GM21447 (cell line): Measurements from ENCODE around the gene CCNDBP1.
A peak's percentile ranks its signal among the peaks of the same experiment; 100 is the strongest.
"Not testable (repeated sequence)": the region's sequence is repeated elsewhere in the genome, so short reads cannot be mapped to it uniquely, and the experiment has no call there.

Source experiments
- ATAC-seq: cut with Tn5 transposase; IDR thresholded peaks from one replicate; pipeline ENCODE4 v1.9.1; 2021; ENCODE audit not compliant: unreplicated experiment

The CCNDBP1 gene

DNA sequence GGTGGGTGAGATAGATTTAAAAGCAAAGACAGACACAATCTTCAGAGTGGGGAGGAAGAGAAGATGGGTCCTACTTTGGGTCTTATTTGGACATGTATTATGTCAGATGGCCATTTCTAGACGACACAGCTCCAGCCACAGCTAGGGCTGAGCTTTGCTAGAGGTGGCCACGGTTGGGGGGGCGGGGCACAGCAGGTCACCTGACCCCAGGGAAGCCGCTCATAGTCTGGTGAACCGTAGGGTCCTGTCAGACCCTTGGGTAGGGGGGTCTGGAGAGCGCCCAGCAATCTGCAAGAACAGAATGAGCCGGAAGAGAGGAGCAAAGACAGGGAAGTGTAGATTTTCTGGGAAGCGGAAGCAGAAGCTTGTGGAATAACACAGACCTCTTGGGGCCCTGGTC, 29.0 kb downstream of the CCNDBP1 start:
- no peak for ATAC-seq

DNA sequence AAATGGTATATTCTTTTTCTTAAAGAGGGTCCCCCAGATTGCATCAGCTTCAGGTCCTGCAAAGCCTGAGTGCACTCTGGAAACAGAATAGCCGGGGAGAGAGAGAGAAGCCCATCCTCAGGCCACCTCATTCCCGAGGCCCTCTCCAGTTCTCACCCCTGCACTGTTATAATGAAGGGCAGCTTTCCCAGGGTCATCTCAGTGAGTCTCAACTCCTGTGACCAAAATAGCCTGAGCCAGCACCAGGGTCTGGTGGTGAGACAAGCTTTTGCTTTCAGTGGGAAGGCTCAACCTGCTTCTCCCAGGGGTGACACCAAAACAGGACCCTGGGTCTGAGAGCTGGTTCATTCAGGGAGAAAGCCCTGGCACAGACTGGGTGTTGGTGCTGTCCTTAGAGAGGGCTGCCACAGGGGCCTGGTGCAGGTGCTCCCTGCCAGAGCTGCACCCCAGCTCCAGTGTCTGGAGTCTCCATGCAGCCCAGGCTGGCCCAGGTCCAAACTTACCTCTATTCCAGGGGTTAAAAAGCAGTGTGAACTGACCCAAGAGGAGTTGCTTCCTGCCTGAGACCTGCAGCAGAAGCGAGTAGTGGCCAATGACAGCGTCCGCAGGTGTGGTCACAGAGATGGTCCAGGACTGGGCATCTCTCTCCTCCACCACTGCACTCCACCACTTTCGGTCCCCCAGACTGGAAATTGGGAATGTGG, 29.5 kb downstream of the CCNDBP1 start:
- no peak for ATAC-seq

DNA sequence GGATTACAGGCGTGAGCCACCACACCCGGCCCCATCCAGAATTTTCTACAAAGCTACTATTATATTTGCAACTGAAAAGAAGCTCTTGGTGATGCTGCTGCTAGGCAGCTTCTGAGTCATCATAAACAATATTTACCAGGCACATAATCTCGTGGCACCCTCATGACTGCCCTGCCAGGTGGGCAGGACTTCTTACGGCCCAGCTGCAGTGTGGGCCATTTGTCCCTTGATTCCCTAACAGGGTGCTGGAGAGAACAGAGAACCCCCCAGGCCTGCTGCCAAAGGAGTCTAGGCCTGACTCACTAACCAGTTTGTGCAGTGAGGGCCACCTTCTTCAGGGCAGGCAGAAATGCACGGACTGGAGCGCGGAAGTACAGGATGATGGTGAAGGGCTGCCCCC, 30.8 kb downstream of the CCNDBP1 start:
- ATAC-seq: no peak

DNA sequence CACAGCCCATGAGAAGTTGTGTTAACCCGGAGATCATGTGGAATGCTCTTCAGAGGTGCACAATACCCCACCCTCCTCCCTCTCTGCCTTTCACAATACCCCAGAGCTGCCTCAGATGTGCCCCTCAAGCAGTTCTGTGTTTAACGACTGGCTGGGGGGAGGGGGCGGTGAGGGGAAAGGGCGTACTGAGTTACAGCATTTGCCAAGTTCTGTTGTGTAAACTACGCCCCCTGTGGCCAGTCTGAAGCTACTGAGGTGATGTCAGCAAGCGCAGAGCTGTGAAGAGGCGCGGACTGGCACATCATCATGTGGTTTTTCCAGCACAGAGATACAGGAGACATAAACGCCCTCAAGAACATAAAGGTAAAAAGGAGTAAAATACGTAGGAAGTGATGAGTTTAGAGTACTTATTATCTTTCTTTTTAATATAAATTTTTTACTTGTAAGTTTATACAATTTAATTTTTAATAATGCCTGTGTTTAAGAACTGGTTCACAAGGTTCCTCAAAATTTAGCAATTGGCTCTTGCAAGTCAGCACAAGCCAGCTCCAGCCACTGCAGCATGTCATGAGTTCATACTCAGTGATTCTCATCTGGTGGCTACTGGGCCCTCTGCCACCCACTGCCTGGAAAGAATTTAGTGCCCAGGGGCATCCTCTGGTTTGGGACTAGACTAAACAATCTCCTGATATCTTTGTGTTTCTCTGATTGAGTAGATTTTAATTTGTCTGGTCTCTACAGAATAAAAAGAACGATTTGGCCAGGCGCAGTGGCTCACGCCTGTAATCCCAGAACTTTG, 33.9 kb downstream of the CCNDBP1 start:
- ATAC-seq: no peak

DNA sequence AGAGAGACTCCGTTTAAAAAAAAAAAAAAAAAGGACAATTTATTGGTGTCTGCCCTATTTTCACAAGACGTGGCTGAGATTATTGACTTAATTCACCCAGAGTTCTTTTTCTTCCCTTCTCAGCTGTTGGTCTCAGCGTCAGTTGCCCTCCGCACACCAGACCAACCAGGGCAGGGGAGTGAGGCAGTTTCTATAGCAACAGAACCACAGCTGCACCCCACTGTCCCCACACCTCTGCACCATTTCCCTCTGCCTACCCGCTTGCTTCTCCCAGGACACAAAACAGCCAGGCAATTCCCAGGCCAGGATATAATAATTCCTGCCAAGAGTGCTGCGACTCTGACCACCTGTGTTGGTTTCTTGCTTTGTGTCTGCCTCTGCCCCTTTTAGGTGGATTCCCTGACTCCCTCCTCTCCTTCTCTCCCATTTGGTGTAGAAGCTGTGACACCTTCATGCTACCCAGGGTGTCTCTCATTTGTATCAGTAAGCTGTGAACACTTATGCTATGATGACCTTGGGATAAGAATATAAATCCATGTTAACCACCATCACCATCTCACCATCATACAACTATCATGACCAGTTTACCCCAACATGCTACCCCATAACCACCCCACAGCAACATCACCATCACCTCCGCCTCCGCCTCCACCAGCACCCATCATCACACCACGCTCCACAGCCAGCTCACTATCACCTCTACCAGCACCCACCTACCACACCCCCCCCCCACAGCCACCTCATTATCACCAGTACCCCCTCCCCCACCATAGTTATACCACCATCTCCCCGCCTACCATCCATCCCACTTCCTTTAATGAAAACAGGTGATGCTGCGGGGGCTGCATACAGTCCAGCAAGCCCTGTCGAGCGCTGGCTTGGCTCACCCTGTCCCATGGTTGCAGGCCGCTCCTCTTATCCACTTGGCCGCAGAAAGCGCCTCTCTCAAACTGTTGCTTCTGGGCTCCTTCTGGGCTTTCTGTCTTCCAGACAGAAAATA, 35.0 kb downstream of the CCNDBP1 start:
- no peak for ATAC-seq

DNA sequence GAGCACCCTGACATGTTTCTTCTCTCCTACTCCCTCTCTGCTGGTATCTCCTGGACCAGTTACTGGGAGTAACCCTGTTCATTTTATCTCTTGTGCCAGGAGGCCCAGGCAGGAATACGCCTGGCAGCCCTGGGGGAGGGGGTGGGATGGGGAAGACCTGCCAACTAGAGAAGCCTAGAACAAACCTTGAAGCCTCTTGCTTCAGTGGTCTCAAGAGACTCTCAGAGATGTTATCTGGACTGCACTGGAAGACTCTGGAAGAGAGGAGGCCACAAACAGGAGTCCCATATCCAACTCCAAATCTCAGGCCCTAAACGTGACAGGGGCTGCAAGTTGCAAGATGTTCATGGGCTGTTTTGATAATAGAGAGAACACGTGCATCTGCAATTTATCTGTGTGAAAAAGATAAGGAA, 35.8 kb downstream of the CCNDBP1 start, which contains the start of gene EPB42:
Gene EPB42 (minus strand): TSS at position 28 of the 413 bp plus-strand sequence. CDS start 193 bp downstream, outside the sequence.
- no peak for ATAC-seq

DNA sequence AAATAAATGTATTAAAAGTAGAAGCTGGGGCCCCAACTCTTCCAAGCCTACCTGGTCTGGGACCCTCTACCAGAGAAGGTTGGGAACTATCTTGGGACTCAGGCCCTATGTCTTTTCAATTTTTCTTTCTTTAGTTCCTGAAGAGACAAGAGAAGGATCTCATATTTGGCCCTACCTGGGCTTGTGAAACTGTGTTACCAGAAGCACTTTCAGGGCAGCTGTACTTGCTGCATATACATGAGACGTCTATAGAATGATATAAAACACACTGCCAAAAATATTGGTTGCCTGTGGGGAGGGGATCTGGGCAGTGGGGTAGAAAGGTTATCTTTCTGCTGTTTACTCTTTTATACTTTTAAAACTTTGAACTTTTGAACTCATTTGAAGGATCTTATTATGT, 36.2 kb downstream of the CCNDBP1 start:
- no peak for ATAC-seq

DNA sequence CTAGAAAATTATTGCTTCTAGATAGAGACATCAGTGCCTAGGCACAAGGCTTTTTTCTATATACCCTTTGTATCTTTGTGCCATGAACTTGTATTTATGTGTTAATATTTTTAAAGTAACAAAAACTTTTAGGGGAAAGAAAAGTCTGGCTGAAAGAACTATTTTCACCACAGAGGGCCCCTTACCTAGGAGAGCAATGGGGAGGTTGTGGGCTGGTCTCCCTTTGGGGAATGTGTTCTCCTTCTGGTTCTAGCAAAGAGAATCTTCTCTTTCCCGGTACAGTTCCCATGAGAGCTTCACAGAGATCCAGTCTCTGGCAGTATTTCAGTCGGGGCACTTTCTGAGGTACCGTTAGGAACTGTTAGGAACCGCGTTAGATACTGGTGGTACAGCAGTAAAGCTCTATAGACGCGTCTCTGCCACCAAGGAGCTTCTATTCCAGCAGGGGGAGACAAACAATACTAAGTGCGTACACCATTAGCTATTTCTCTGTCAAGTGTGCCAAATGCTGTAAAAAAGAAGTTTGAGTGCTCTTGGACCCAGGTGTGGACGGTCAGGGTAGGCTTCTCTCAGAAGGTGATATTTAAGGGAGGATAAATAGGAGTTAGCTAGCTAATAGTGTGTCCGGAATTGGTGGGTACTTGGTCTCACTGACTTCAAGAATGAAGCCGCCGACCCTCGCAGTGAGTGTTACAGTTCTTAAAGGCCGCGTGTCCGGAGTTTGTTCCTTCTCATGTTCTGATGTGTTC, 40.2 kb downstream of the CCNDBP1 start:
- no peak for ATAC-seq

DNA sequence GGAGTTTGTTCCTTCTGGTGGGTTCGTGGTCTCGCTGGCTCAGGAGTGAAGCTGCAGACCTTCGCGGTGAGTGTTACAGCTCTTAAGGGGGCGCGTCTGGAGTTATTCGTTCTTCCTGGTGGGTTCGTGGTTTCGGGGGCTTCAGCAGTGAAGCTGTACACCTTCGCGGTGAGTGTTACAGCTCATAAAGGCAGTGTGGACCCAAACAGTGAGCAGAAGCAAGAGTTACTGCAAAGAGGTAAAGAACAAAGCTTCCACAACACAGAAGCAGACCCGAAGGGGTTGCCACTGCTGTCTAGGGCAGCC, 40.7 kb downstream of the CCNDBP1 start:
- not testable (repeated sequence) for ATAC-seq

DNA sequence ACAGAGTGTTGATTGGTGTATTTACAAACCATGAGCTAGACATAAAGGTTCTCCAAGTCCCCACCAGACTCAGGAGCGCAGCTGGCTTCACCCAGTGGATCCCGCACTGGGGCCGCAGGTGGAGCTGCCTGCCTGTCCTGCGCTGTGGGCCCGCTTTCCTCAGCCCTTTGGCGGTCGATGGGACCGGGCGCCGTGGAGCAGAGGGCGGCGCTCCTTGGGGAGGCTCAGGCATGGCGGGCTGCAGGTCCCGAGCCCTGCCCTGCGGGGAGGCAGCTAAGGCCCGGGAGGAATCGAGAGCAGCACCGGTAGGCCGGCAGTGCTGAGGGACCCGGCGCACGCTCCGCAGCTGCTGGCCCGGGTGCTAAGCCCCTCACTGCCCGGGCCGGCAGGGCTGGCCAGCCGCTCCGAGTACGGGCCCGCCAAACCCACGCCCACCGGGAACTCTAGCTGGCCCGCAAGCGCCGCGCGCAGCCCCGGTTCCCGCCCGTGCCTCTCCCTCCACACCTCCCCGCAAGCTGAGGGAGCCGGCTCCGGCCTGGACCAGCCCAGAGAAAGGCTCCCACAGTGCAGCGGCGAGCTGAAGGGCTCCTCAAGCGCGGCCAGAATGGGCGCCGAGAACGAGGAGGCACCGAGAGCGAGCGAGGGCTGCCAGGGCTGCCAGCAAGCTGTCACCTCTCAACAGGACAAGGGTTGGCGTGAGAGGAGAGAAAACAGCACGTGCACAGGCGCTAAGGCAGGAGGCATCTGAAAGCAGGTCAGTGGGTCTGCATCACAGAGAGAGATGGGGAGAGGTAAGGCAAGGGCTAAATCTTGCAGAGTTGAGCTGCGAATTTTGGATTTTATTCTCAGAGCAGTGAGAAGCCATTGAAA, 41.5 kb downstream of the CCNDBP1 start:
- no peak for ATAC-seq

DNA sequence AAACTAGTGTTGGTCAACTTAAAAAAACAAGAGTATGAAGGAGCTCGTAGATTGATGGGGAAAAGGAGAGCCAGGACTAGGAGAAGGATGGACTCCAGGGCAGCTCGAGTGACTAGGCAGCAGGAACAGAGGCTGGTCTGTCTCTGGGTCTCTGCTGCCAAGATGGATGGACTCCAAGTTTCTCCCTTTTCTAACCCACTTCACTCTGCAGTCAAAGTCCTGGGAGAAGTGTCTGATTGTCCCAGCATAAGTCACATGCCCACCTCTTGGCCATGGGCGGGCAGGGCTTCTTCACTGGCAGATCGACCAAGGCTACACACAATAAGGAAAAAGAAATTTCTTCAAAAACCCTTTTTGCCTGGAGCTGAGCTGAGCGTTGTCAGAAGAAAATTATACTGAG, 44.8 kb downstream of the CCNDBP1 start:
- ATAC-seq: no peak

DNA sequence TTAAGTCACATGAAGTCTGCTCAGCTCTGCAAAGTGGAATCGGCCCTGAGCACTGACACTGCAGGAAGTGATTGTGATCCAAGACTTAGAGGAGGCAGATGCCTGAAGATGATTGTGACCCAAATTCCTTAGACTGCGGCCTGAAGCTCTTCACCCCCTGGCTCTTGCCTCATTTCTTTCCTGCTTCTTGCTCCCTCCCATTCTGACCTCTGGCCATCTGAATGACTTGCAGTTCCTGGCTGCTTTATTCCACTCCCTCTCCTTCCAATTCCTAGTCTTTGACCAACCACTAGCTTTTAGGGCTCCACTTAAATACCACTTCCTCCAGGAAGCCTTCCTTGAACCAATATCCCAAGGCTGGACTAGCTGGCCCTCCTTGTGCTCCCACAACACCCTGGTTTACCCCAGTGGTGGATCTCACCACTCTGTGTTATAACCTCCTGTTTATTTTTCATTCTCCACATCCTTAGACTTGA, 45.5 kb downstream of the CCNDBP1 start:
- ATAC-seq: no peak

DNA sequence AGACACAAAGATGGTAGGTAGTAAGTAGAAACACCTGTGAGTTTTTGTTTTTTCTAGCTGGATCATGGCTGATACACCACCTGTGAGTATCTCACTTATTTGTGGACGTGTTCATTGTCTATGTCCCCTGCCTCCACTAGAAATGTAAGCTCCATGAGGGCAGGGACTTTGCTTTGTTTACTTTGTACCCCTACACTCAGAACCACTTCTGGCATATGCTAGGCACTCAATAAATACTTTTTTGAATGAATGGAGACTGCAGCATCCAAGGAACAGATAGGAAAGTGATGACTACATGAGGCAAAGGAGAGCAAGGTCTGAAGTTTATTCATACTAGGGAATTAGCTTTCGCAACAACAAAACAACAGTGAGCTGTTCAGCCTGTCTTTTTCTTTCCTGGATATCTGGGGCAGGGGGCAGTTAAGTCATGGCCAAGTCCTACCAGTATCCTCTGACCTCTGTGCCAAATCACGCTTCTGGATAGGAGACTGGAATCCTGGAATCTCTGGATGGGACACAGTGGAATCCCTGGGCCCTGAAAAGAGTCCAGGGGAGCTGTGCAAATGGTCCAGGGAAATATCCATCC, 47.2 kb downstream of the CCNDBP1 start:
- ATAC-seq: no peak

DNA sequence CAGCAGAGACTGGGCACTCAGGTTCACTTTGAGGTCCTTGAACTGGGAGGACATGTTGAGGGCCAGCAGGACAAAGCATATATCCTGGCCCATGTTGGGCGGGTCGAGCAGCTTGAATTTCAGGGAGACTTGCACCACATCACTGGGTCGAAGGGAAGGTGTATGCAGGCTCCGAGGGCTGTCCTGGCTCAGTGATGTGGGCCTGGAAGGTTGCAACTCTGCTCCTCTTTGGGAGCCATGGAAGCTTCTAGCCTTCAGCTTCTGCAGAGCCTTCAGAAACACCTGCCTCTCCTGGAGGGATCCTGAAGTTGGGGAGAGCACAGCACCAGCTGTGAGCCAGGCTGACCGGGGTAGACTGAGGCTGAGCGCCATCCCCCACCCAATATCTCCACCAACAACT, 50.3 kb downstream of the CCNDBP1 start:
- no peak for ATAC-seq

DNA sequence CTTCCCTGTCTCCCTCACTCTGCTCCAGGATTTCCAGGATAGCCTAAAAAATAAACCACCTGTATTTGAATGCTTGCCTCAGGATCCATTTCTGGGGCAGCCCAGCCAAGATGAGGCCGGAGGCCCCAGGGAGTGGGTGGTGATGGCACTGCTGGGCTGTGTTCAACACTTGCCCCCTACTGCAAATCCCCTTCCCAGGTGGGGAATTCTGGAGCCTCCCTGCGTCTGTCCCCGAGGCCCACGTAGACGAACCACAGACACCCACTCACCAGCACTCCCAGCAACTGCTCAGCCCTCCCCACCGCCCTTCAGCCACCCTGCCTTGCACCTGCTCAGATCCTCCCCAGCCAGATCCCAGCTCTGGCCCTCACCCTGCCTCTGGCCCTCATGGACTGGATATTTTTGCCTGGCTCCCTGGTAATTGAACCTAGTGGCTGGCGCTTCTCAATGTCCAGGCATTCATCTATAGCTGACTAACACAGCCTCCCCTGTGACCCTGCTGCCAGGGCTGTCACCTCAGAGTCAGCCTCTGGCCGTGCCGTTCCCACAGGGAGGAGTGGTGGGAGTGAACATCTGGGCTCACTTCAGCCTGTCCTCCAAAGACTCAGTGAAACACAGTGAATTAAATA, 52.8 kb downstream of the CCNDBP1 start:
- ATAC-seq: no peak

DNA sequence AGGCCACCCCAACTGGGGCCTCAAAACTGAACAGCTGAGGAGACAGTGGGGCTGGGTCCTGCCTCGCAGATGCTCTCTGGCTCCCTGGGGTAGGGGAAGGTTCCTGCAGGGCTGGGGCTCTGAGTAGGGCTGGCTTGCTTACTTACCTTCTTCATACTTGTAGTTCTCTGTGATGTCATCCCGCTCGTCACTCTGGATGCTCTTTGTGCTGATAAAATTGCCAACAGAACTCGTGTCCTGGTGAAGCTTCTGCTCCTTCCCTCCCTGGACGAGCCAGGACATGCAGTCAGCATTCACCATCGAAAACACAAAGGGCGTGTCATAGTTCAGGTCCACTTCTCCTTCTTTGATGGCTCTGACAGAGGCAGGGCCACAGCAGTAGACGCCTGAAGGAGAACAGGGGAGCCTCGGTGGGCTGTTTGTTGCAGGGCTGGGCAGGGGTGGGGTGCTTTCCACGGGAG, 53.5 kb downstream of the CCNDBP1 start:
- ATAC-seq: no peak

DNA sequence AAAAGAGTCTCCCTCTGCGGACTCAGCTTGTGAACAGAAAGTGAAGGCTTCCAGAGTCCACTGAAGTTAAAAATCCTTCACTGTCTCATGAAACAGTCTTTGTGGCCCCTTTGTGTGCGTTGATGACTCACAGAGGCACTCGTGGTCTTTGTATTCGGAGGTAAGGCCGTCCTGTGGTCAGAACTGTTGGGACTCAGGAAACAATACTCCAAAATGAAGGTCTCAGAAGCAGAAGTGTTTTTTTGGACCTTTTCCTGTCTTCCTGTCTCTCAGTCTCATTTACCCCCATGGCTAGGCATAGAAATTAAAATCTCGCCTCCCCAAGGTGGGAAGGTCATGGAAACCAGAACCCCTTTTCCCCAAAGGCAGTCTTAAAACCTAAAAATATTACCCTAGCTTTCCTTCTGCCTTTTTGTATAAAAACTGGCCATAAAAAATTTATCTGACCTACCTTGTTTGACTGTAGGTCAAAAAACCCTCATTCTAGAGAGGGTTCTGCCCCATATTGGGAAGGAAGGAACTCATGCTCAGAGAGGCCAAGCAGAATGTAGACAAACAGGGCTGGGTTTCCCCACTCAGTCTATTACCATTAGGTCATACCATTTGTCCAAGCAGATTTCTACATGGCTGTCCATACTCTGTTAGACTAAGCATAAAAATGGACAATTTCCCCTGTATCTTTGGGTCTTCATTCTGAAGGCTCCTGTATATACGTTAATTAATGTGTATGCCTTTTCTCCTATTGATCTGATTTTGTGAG, 54.7 kb downstream of the CCNDBP1 start:
- peak; percentile 67 for ATAC-seq

DNA sequence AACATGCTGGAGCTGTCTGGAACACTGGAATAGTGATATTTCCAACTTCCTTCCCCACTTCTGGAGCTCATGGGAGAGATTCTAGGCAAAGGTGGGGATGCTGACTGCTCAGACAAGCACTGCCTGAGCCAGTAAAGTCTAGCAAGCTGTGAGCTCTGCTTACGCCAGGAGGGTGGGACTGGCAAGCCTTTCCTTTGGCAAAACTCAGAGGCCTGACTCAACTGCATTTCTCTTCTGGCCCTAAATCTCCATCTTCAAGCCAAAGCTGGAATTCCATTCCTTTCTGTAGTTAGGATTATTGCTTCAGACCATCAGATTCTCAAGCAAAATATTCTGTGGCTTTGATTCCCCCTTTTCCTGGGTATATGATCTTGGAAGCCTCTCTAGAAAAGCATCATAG, 55.9 kb downstream of the CCNDBP1 start:
- ATAC-seq: no peak
